Measurements from ENCODE around the gene GALNT2.

- no peak for TF ChIP-seq CTCF (IDR thresholded peaks at IDR 0.05)
- TF ChIP-seq EP300 (IDR thresholded peaks at IDR 0.05): no peak
Measured at GRCh38 chr1:230293390-230293700, 226.3 kb downstream of the GALNT2 start.

All from ovary (tissue), 3 donors.